Measurements from ENCODE around the gene SLC37A1. TPM values are rescaled to one million over a fixed set of nuclear protein-coding genes. Genes with fewer than 3 reads are reported as not detected.

The SLC37A1 gene
- total RNA-seq, 2 donors from 2014 or later: 3.8 to 17.7 TPM

- H3K9me3 Mint-ChIP-seq: no peaks in the 10 kb centered on the region
- no peaks in the 10 kb centered on the region for H3K27me3 Mint-ChIP-seq
- no peak overlapping the region for H3K27ac Mint-ChIP-seq
- H3K36me3 Mint-ChIP-seq (ENCODE audit: low read depth): no peaks in the 10 kb centered on the region
- H3K4me3 Mint-ChIP-seq: no peak overlapping the region
- H3K4me1 Mint-ChIP-seq: no peaks in the 10 kb centered on the region
- no peak for ATAC-seq (replicated peaks)
Observed at GRCh38 chr21:42592156-42592820, 78.6 kb downstream of the SLC37A1 start.

GRCh38 chr21:42593007-42593814 lies 79.6 kb downstream of the SLC37A1 start:
- peak; percentile 89 for ATAC-seq (replicated peaks)

DNA sequence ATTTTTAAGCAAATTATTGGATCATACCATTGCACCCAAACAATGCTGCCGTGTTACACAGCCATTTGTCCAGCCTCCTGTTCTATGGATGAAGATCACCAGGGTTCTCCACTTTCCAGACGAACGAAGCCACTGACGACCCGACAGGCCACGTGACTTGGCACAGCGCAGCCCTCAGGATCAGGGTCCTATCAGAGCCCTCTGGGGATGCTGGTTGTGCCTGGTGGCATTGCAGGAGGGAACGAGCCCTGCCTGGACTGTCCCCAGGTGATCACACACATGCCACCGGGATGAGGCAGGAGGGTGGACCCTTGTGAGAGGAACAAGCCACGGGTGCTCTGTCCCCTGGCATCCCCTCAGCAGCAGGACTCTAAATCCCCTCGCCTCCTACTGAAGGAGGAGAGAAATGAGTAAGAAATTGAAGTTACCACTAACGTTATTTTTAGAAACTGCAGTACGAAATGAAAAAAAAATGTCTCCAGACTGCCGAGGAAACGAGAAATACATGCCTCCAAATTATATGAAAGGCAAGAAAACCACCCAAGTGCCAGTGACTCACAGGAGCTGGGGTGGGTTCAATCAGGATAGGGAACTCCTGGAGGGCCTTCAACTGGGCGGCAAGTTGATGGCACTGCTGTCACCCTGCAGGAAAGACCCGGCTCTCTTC lies 81.1 kb downstream of the SLC37A1 start:
- Mint-ChIP-seq H3K27ac (no peak overlapping the region), H3K9me3 (no peaks in the 10 kb centered on the region), H3K4me1 (no peaks in the 10 kb centered on the region), H3K27me3 (peaks cover 3% of the 10 kb centered on the region), H3K4me3 (no peak overlapping the region), H3K36me3 (ENCODE audit: low read depth) (no peaks in the 10 kb centered on the region)
- no peak for ATAC-seq (replicated peaks)

More at GRCh38 chr21:42593007-42593814, 79.6 kb downstream of the SLC37A1 start:
- Mint-ChIP-seq H3K27me3 (peaks cover 3% of the 10 kb centered on the region), H3K4me3 (no peak overlapping the region), H3K36me3 (ENCODE audit: low read depth) (no peaks in the 10 kb centered on the region), H3K27ac (no peak overlapping the region), H3K4me1 (no peaks in the 10 kb centered on the region), H3K9me3 (no peaks in the 10 kb centered on the region)

GRCh38 chr21:42595283-42596187 lies 81.9 kb downstream of the SLC37A1 start:
- no peaks in the 10 kb centered on the region for H3K36me3 Mint-ChIP-seq (ENCODE audit: low read depth)
- ATAC-seq (replicated peaks): no peak
- H3K27ac Mint-ChIP-seq: no peak overlapping the region
- peaks cover 3% of the 10 kb centered on the region for H3K27me3 Mint-ChIP-seq
- no peaks in the 10 kb centered on the region for H3K9me3 Mint-ChIP-seq
- no peaks in the 10 kb centered on the region for H3K4me1 Mint-ChIP-seq
- H3K4me3 Mint-ChIP-seq: no peak overlapping the region

GRCh38 chr21:42596657-42597056 lies 83.0 kb downstream of the SLC37A1 start:
- H3K9me3 Mint-ChIP-seq: no peaks in the 10 kb centered on the region
- no peak overlapping the region for H3K27ac Mint-ChIP-seq
- H3K27me3 Mint-ChIP-seq: peaks cover 3% of the 10 kb centered on the region
- H3K4me3 Mint-ChIP-seq: no peak overlapping the region
- no peak for ATAC-seq (replicated peaks)
- no peaks in the 10 kb centered on the region for H3K36me3 Mint-ChIP-seq (ENCODE audit: low read depth)
- no peaks in the 10 kb centered on the region for H3K4me1 Mint-ChIP-seq

DNA sequence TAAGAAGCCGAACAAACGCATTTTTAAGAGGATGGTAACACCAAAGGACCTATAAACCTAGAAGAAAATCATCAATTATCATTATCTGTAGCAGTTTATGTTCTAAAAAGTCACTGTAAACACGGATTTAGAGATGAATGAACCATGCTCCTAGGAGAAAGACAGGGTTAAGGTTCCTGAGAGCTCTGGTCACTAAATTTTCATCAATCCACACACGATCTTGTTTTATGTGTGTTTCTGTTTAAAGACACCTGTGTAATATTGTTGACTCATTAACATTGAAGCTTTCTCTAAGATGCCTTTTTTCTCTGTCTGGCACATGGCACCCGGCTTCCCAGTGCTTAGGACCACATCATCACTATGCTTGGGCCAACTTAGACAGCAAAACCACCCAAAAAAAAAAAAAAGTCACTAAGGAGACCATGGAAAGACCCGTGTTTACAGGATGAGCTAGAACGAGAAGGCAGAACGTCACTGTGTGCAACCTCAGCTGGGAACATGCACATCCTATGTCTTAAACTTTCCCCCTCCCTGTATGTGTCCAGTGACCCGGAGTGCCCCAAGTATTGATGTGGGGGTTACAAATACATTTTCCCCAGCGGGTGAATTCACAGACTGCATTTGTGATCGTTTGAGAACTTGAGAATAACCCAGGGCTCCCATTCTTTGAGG lies 84.0 kb downstream of the SLC37A1 start:
- no peaks in the 10 kb centered on the region for H3K4me1 Mint-ChIP-seq
- ATAC-seq (replicated peaks): no peak
- H3K27ac Mint-ChIP-seq: no peak overlapping the region
- H3K9me3 Mint-ChIP-seq: no peaks in the 10 kb centered on the region
- H3K4me3 Mint-ChIP-seq: no peak overlapping the region
- H3K36me3 Mint-ChIP-seq (ENCODE audit: low read depth): no peaks in the 10 kb centered on the region
- peaks cover 3% of the 10 kb centered on the region for H3K27me3 Mint-ChIP-seq

GRCh38 chr21:42598159-42598735 lies 84.6 kb downstream of the SLC37A1 start:
- Mint-ChIP-seq H3K27me3 (peaks cover 3% of the 10 kb centered on the region), H3K36me3 (ENCODE audit: low read depth) (no peaks in the 10 kb centered on the region), H3K9me3 (no peaks in the 10 kb centered on the region), H3K27ac (no peak overlapping the region), H3K4me3 (no peak overlapping the region), H3K4me1 (no peaks in the 10 kb centered on the region)
- no peak for ATAC-seq (replicated peaks)

DNA sequence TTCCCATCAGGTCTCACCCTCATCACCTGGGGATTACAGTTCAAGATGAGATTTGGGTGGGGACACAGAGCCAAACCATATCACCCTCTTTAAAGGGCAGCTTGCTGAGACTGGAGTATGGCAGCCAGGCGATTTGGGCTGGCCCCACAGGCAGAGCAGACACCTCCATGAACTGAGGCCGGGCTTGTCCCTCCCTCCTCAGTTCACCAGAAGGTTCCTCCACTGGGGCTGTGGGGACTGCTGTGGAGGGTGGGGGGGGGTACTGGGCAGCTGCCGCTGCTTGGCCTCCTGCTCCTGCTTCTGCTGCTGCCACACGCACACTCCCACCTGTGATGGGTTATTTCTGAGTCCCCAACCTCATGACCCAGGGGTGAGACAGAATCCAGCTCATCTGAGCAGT lies 85.8 kb downstream of the SLC37A1 start:
- Mint-ChIP-seq H3K36me3 (ENCODE audit: low read depth) (no peaks in the 10 kb centered on the region), H3K4me1 (no peaks in the 10 kb centered on the region), H3K4me3 (no peak overlapping the region), H3K9me3 (peaks cover 6% of the 10 kb centered on the region), H3K27ac (no peak overlapping the region), H3K27me3 (peaks cover 3% of the 10 kb centered on the region)
- no peak for ATAC-seq (replicated peaks)

DNA sequence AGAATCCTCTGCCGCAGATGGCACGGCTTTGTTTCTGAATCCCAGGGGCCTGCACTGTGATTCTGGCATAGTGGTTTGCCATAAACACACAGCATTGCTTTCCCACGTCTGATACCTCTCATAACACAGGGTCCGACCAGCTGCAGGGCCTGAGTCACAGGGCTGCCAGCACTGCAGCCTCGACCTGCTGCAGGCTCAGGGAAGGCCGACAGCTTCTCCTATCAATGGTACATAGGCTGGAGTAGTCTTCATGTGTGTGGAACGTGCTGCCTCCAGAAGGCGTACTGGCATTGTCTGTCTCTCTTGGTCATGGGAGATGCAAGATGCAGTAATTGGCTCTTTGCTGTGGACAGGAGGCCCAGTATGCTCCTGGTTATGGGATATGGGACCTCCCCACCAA lies 86.3 kb downstream of the SLC37A1 start:
- H3K27ac Mint-ChIP-seq: no peak overlapping the region
- no peaks in the 10 kb centered on the region for H3K36me3 Mint-ChIP-seq (ENCODE audit: low read depth)
- H3K4me1 Mint-ChIP-seq: no peaks in the 10 kb centered on the region
- H3K27me3 Mint-ChIP-seq: peaks cover 3% of the 10 kb centered on the region
- no peak overlapping the region for H3K4me3 Mint-ChIP-seq
- no peak for ATAC-seq (replicated peaks)
- H3K9me3 Mint-ChIP-seq: peaks cover 6% of the 10 kb centered on the region

DNA sequence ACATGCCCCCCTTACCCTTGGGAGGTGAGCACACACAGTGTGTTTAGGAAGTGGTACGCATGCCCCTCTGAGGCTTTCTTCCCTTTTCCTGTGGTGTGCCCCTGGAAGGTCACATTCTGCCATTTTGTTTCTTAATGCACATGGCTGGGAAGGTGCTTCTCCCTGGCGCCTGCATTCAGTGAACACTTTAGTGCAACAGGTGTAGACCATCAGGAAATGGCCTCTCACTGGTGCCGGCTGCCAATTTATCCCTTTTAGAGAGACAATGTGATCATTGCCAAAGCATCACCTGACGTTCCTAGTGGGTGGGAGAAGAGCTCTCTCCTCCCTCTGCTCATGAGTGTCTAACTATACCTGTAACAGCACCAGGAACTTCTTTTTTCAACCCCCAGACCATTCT lies 88.0 kb downstream of the SLC37A1 start:
- peaks cover 3% of the 10 kb centered on the region for H3K27me3 Mint-ChIP-seq
- H3K4me1 Mint-ChIP-seq: no peaks in the 10 kb centered on the region
- H3K9me3 Mint-ChIP-seq: peaks cover 11% of the 10 kb centered on the region
- H3K27ac Mint-ChIP-seq: no peak overlapping the region
- H3K4me3 Mint-ChIP-seq: no peak overlapping the region
- H3K36me3 Mint-ChIP-seq (ENCODE audit: low read depth): no peaks in the 10 kb centered on the region
- no peak for ATAC-seq (replicated peaks)

GRCh38 chr21:42607102-42607501 lies 93.5 kb downstream of the SLC37A1 start:
- no peak overlapping the region for H3K4me3 Mint-ChIP-seq
- H3K4me1 Mint-ChIP-seq: peaks cover 15% of the 10 kb centered on the region
- no peak overlapping the region for H3K27ac Mint-ChIP-seq
- H3K36me3 Mint-ChIP-seq (ENCODE audit: low read depth): no peaks in the 10 kb centered on the region
- H3K27me3 Mint-ChIP-seq: no peaks in the 10 kb centered on the region
- ATAC-seq (replicated peaks): no peak
- H3K9me3 Mint-ChIP-seq: peaks cover 14% of the 10 kb centered on the region

- Mint-ChIP-seq H3K4me3 (no peak overlapping the region), H3K27ac (no peak overlapping the region), H3K27me3 (no peaks in the 10 kb centered on the region), H3K36me3 (ENCODE audit: low read depth) (no peaks in the 10 kb centered on the region), H3K9me3 (peaks cover 14% of the 10 kb centered on the region), H3K4me1 (peaks cover 15% of the 10 kb centered on the region)
- ATAC-seq (replicated peaks): no peak
Observed at GRCh38 chr21:42607525-42608102, 94.0 kb downstream of the SLC37A1 start.

GRCh38 chr21:42608446-42608845 lies 94.8 kb downstream of the SLC37A1 start:
- H3K9me3 Mint-ChIP-seq: peaks cover 14% of the 10 kb centered on the region
- H3K27ac Mint-ChIP-seq: no peak overlapping the region
- H3K4me3 Mint-ChIP-seq: no peak overlapping the region
- peaks cover 17% of the 10 kb centered on the region for H3K4me1 Mint-ChIP-seq
- no peaks in the 10 kb centered on the region for H3K36me3 Mint-ChIP-seq (ENCODE audit: low read depth)
- no peaks in the 10 kb centered on the region for H3K27me3 Mint-ChIP-seq
- ATAC-seq (replicated peaks): no peak

All from activated T-helper 17 cell treated with anti-CD3 and anti-CD28 coated beads, Interleukin-2, amount 50 U/mL, for 72 hours (primary cell).